ENCODE results near the gene TRIO. TPM values are rescaled to one million over a fixed set of nuclear protein-coding genes. Genes with fewer than 3 reads are reported as not detected.

The TRIO gene
- total RNA-seq, 1 donor from 2014 or later: 200 TPM

GRCh38 chr5:14405267-14405666 is 262.1 kb downstream of the TRIO start:
- H3K36me3 Mint-ChIP-seq (ENCODE audit: low read depth): peaks cover 37% of the 10 kb centered on the region
- TF ChIP-seq CTCF (IDR thresholded peaks at IDR 0.05): peak; percentile 69
- peaks cover 48% of the 10 kb centered on the region for H3K4me1 Mint-ChIP-seq (ENCODE audit: low read depth)
- H3K27me3 Mint-ChIP-seq (ENCODE audit: low read depth): no peaks in the 10 kb centered on the region
- H3K4me3 Mint-ChIP-seq (ENCODE audit: unreplicated experiment): no peak overlapping the region
- peak overlapping the region; percentile 52 for H3K27ac Mint-ChIP-seq (ENCODE audit: unreplicated experiment)
- H3K9me3 Mint-ChIP-seq (ENCODE audit: low read depth): no peaks in the 10 kb centered on the region
- no peak for DNase-seq (ENCODE audit: low spot score)

GRCh38 chr5:14405706-14406553 is 262.8 kb downstream of the TRIO start:
- peak overlapping the region; percentile 94 for H3K27ac Mint-ChIP-seq (ENCODE audit: unreplicated experiment)
- TF ChIP-seq CTCF (IDR thresholded peaks at IDR 0.05): no peak
- H3K4me3 Mint-ChIP-seq (ENCODE audit: unreplicated experiment): no peak overlapping the region
- H3K36me3 Mint-ChIP-seq (ENCODE audit: low read depth): peaks cover 41% of the 10 kb centered on the region
- H3K27me3 Mint-ChIP-seq (ENCODE audit: low read depth): no peaks in the 10 kb centered on the region
- H3K9me3 Mint-ChIP-seq (ENCODE audit: low read depth): no peaks in the 10 kb centered on the region
- H3K4me1 Mint-ChIP-seq (ENCODE audit: low read depth): peaks cover 48% of the 10 kb centered on the region
- DNase-seq (ENCODE audit: low spot score): no peak

GRCh38 chr5:14406554-14406849 is 263.4 kb downstream of the TRIO start:
- H3K4me3 Mint-ChIP-seq (ENCODE audit: unreplicated experiment): no peak overlapping the region
- no peaks in the 10 kb centered on the region for H3K9me3 Mint-ChIP-seq (ENCODE audit: low read depth)
- H3K27me3 Mint-ChIP-seq (ENCODE audit: low read depth): no peaks in the 10 kb centered on the region
- peak overlapping the region; percentile 94 for H3K27ac Mint-ChIP-seq (ENCODE audit: unreplicated experiment)
- TF ChIP-seq CTCF (IDR thresholded peaks at IDR 0.05): no peak
- DNase-seq (ENCODE audit: low spot score): no peak
- peaks cover 44% of the 10 kb centered on the region for H3K4me1 Mint-ChIP-seq (ENCODE audit: low read depth)
- H3K36me3 Mint-ChIP-seq (ENCODE audit: low read depth): peaks cover 36% of the 10 kb centered on the region

- H3K4me1 Mint-ChIP-seq (ENCODE audit: low read depth): peaks cover 40% of the 10 kb centered on the region
- DNase-seq (ENCODE audit: low spot score): no peak
- no peaks in the 10 kb centered on the region for H3K27me3 Mint-ChIP-seq (ENCODE audit: low read depth)
- H3K9me3 Mint-ChIP-seq (ENCODE audit: low read depth): no peaks in the 10 kb centered on the region
- no peak for TF ChIP-seq CTCF (IDR thresholded peaks at IDR 0.05)
- no peak overlapping the region for H3K4me3 Mint-ChIP-seq (ENCODE audit: unreplicated experiment)
- peak overlapping the region; percentile 94 for H3K27ac Mint-ChIP-seq (ENCODE audit: unreplicated experiment)
- H3K36me3 Mint-ChIP-seq (ENCODE audit: low read depth): peaks cover 34% of the 10 kb centered on the region
Observed at GRCh38 chr5:14407051-14407450, 263.9 kb downstream of the TRIO start.

- H3K27me3 Mint-ChIP-seq (ENCODE audit: low read depth): no peaks in the 10 kb centered on the region
- H3K4me3 Mint-ChIP-seq (ENCODE audit: unreplicated experiment): no peak overlapping the region
- H3K4me1 Mint-ChIP-seq (ENCODE audit: low read depth): peaks cover 40% of the 10 kb centered on the region
- H3K9me3 Mint-ChIP-seq (ENCODE audit: low read depth): no peaks in the 10 kb centered on the region
- DNase-seq (ENCODE audit: low spot score): no peak
- H3K27ac Mint-ChIP-seq (ENCODE audit: unreplicated experiment): peak overlapping the region; percentile 59
- no peak for TF ChIP-seq CTCF (IDR thresholded peaks at IDR 0.05)
- H3K36me3 Mint-ChIP-seq (ENCODE audit: low read depth): peaks cover 33% of the 10 kb centered on the region
Observed at GRCh38 chr5:14407746-14408175, 264.6 kb downstream of the TRIO start.

Data from chondrocyte (in vitro differentiated cells).